ENCODE measurements around the gene SYNGAP1.
"Not testable (repeated sequence)": the region's sequence is repeated elsewhere in the genome, so short reads cannot be mapped to it uniquely, and the experiment has no call there.

The SYNGAP1 gene

GRCh38 chr6:33391922-33392594 lies 27.8 kb upstream of the SYNGAP1 start:
- TF ChIP-seq, protein P1, sequence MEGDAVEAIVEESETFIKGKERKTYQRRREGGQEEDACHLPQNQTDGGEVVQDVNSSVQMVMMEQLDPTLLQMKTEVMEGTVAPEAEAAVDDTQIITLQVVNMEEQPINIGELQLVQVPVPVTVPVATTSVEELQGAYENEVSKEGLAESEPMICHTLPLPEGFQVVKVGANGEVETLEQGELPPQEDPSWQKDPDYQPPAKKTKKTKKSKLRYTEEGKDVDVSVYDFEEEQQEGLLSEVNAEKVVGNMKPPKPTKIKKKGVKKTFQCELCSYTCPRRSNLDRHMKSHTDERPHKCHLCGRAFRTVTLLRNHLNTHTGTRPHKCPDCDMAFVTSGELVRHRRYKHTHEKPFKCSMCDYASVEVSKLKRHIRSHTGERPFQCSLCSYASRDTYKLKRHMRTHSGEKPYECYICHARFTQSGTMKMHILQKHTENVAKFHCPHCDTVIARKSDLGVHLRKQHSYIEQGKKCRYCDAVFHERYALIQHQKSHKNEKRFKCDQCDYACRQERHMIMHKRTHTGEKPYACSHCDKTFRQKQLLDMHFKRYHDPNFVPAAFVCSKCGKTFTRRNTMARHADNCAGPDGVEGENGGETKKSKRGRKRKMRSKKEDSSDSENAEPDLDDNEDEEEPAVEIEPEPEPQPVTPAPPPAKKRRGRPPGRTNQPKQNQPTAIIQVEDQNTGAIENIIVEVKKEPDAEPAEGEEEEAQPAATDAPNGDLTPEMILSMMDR (IDR thresholded peaks at IDR 0.05; ENCODE audit: low read depth, low read length, missing control alignments), result no peak
- no peak for DNase-seq (ENCODE audit: extremely low read depth, low read depth)
- peak overlapping the region; percentile 94 for H3K4me3 ChIP-seq (replicated peaks; ENCODE audit: low read depth, low read length)

DNA sequence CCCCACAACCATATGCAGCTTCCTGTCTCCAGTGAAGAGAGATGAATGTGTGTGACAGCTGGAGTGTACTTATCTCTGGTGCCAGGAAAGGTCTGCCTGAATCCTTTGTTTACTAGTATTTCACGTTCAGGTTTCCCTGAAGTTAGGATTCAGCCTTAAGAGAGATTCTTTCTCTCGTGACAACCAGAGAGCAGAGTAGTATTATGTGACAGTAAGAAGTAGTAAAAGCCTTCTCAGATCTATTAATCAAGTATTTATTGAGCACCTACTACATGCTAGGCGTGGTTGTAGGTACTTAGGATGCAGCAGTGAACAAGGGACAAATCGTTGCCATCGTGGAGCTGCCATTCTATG lies 27.3 kb upstream of the SYNGAP1 start:
- DNase-seq (ENCODE audit: extremely low read depth, low read depth), result no peak
- TF ChIP-seq, protein P1 (IDR thresholded peaks at IDR 0.05; ENCODE audit: low read depth, low read length, missing control alignments), result no peak
- peak overlapping the region; percentile 94 for H3K4me3 ChIP-seq (replicated peaks; ENCODE audit: low read depth, low read length)

GRCh38 chr6:33392979-33393378 lies 26.9 kb upstream of the SYNGAP1 start:
- peak overlapping the region; percentile 94 for H3K4me3 ChIP-seq (replicated peaks; ENCODE audit: low read depth, low read length)
- TF ChIP-seq, protein P1 (IDR thresholded peaks at IDR 0.05; ENCODE audit: low read depth, low read length, missing control alignments), result no peak
- no peak for DNase-seq (ENCODE audit: extremely low read depth, low read depth)

DNA sequence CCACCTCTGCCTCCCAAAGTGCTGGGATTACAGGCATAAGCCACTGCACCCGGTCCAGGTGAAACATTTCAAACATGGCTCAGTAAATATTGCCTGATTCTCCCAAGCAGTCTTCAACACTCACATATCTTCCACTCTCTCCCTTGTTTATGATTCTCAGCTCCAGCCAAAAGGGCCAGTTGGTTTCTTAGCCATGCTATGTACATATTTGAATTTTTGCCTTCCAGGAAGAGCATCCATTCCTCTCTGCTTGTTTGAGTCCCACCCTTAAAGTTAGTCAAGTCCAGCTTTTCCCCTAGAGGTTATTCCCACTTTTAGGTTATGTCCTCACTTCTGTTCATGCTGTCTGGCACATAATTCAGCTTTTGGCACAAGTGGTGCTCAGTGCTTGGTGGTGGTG lies 22.3 kb upstream of the SYNGAP1 start:
- no peak for DNase-seq (ENCODE audit: extremely low read depth, low read depth)
- TF ChIP-seq, protein P1 (IDR thresholded peaks at IDR 0.05; ENCODE audit: low read depth, low read length, missing control alignments), result no peak

GRCh38 chr6:33398601-33399000 lies 21.3 kb upstream of the SYNGAP1 start:
- not testable (repeated sequence) for DNase-seq (ENCODE audit: extremely low read depth, low read depth); H3K4me3 ChIP-seq (replicated peaks; ENCODE audit: low read depth, low read length)

More for the DNA sequence above, 22.3 kb upstream of the SYNGAP1 start:
- H3K4me3 ChIP-seq (replicated peaks; ENCODE audit: low read depth, low read length), result no peak overlapping the region

DNA sequence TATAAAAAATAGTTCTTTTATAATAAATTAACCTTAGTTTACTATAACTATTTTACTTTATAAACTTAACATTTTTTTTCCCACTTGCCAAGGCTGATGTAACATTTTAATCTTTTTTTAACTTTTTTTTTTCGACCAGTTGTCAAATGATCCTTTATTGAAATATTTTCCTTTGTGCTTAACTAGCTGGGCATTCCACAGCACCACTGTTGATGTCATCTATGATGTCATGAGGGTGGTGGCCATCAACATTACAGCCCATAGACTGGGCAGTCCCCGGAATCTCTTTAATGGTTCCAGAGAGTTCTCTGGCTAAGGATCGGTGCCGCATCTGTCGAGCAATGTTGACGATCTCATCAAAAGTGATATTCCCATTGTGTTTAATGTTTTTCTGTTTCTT lies 20.0 kb upstream of the SYNGAP1 start:
- not testable (repeated sequence) for DNase-seq (ENCODE audit: extremely low read depth, low read depth)

GRCh38 chr6:33404884-33405283 lies 15.0 kb upstream of the SYNGAP1 start:
- no peak overlapping the region for H3K4me3 ChIP-seq (replicated peaks; ENCODE audit: low read depth, low read length)
- TF ChIP-seq, protein P1 (IDR thresholded peaks at IDR 0.05; ENCODE audit: low read depth, low read length, missing control alignments), result no peak
- DNase-seq (ENCODE audit: extremely low read depth, low read depth), result no peak

More for the DNA sequence above, 20.0 kb upstream of the SYNGAP1 start:
- H3K4me3 ChIP-seq (replicated peaks; ENCODE audit: low read depth, low read length), result not testable (repeated sequence)

- DNase-seq (ENCODE audit: extremely low read depth, low read depth), result no peak
- H3K4me3 ChIP-seq (replicated peaks; ENCODE audit: low read depth, low read length), result no peak overlapping the region
- TF ChIP-seq, protein P1 (IDR thresholded peaks at IDR 0.05; ENCODE audit: low read depth, low read length, missing control alignments), result no peak
Measured at GRCh38 chr6:33405386-33405940, 14.4 kb upstream of the SYNGAP1 start.

Data from HFF-Myc (cell line).